Endothelial cell of umbilical vein (primary cell): ENCODE measurements around the gene SMOC1. TPM values are rescaled to one million over a fixed set of nuclear protein-coding genes. Genes with fewer than 3 reads are reported as not detected.

ENCODE experiments used
- BruUV-seq: library from RNA; stranded (reverse); fragments of 400-500 nt; replicated peaks from 2 replicates; lab custom pipeline; 2021; lab: Mats Ljungman, UMichigan
- CTCF ChIA-PET: fragments of 300-600, 350-600 bp; sonication (Branson Sonifier 250); formaldehyde crosslinking; loops from one replicate; lab custom pipeline; 2021; ENCODE audit warnings: antibody characterized with exemption, inconsistent platforms; lab: Charles Lee
- POLR2A ChIA-PET: fragments of 300-600, 350-600 bp; sonication (Branson Sonifier 250); formaldehyde crosslinking; loops from one replicate; lab custom pipeline; 2021; ENCODE audit warnings: antibody characterized with exemption, inconsistent platforms; lab: Charles Lee
- DNase-seq: peaks from one replicate; pipeline ENCODE4 v3.0.0-alpha.2; 2011; ENCODE audit warnings: low read depth, low spot score
- FAIRE-seq: peaks from 2 replicates; lab custom pipeline; 2011; peaks lifted over from hg19 to GRCh38; lab: Jason Lieb, UNC
- H2AFZ ChIP-seq: 2 replicates; pipeline ENCODE4 v1.6.0; 2012; ENCODE audit warnings: low read depth, low read length, control low read depth, inconsistent platforms
- H3K27ac ChIP-seq: 2 replicates; pipeline ENCODE4 v1.5.1; 2011; ENCODE audit warnings: low read depth, mild to moderate bottlenecking, control low read depth, low read length, moderate library complexity; ENCODE audit not compliant: insufficient read depth
- H3K27me3 ChIP-seq, 2 experiments: 2 replicates each; pipeline versions ENCODE4 v1.6.0 to v1.6.1; 2011; ENCODE audit warnings: low read length in 2 of 2, mixed read lengths in 1 of 2; ENCODE audit not compliant: control insufficient read depth in 2 of 2, insufficient read depth in 2 of 2
- H3K36me3 ChIP-seq, 2 experiments: 2 replicates in 1 of 2; 3 replicates in 1 of 2; pipeline ENCODE4 v1.5.1; 2011; ENCODE audit warnings: low read length in 2 of 2, mild to moderate bottlenecking in 1 of 2, moderate library complexity in 1 of 2; ENCODE audit not compliant: control insufficient read depth in 2 of 2, insufficient read depth in 2 of 2; ENCODE audit errors: extremely low read depth in 1 of 2
- H3K4me1 ChIP-seq: 3 replicates; pipeline ENCODE4 v1.5.1; 2011; ENCODE audit warnings: mild to moderate bottlenecking, low read length; ENCODE audit not compliant: control insufficient read depth, insufficient read depth; ENCODE audit errors: extremely low read depth
- H3K4me2 ChIP-seq: 2 replicates; pipeline ENCODE4 v1.6.1; 2011; ENCODE audit warnings: low read length, control low read depth, mixed read lengths; ENCODE audit not compliant: insufficient read depth
- H3K4me3 ChIP-seq, 3 experiments: fragments of 200-600 bp in 1 of 3; sonication (generic), shearing (Covaris generic) in 1 of 3; replicated peaks in 1 of 3; 2 replicates each; pipeline ENCODE4 v1.5.1; 2011 to 2016; ENCODE audit warnings: control low read depth in 3 of 3, low read length in 3 of 3, mild to moderate bottlenecking in 2 of 3, inconsistent platforms in 1 of 3, low read depth in 1 of 3, moderate library complexity in 1 of 3; ENCODE audit not compliant: insufficient read depth in 1 of 3
- H3K79me2 ChIP-seq: 2 replicates; pipeline ENCODE4 v1.6.0; 2012; ENCODE audit warnings: low read length, inconsistent platforms; ENCODE audit not compliant: control insufficient read depth, insufficient read depth
- H3K9ac ChIP-seq: replicated peaks from 2 replicates; pipeline ENCODE3; 2011; ENCODE audit warnings: low read length, control low read depth; ENCODE audit not compliant: insufficient read depth; ENCODE audit errors: extremely low read depth
- H3K9me1 ChIP-seq: replicated peaks from 3 replicates; pipeline ENCODE4 v1.6.0; 2011; ENCODE audit warnings: mild to moderate bottlenecking, low read length; ENCODE audit not compliant: control insufficient read depth, insufficient read depth; ENCODE audit errors: extremely low read depth
- H3K9me3 ChIP-seq: replicated peaks from 2 replicates; pipeline ENCODE4 v1.5.1; 2012; ENCODE audit warnings: low read length, inconsistent platforms; ENCODE audit not compliant: control insufficient read depth, insufficient read depth
- H4K20me1 ChIP-seq: replicated peaks from 2 replicates; pipeline ENCODE3; 2011; ENCODE audit warnings: mild to moderate bottlenecking, low read length; ENCODE audit not compliant: control insufficient read depth, insufficient read depth; ENCODE audit errors: extremely low read depth
- EZH2 ChIP-seq: IDR thresholded peaks from 2 replicates; pipeline ENCODE4 v1.6.1; 2012; ENCODE audit warnings: borderline replicate concordance, low read depth, mild to moderate bottlenecking, moderate library complexity, low read length, inconsistent platforms; ENCODE audit not compliant: severe bottlenecking
- FOS ChIP-seq: IDR thresholded peaks from 2 replicates; pipeline ENCODE4 v1.6.1; 2011; ENCODE audit warnings: mild to moderate bottlenecking, low read length, moderate library complexity, borderline replicate concordance; ENCODE audit not compliant: insufficient read depth
- GATA2 ChIP-seq: IDR thresholded peaks from 2 replicates; pipeline ENCODE4 v1.7.0; 2011; ENCODE audit warnings: low read depth, mild to moderate bottlenecking, moderate library complexity, mixed read lengths, low read length; ENCODE audit not compliant: insufficient read length, insufficient read depth
- JUN ChIP-seq: IDR thresholded peaks from 2 replicates; pipeline ENCODE4 v1.6.1; 2011; ENCODE audit warnings: borderline replicate concordance, low read depth; ENCODE audit not compliant: insufficient read length, insufficient read depth
- MYC ChIP-seq: IDR thresholded peaks from one replicate; pipeline ENCODE4 v1.6.1; 2011; ENCODE audit warnings: mild to moderate bottlenecking, low read depth, low read length
- POLR2A ChIP-seq: IDR thresholded peaks from 2 replicates; pipeline ENCODE4 v1.6.1; 2012; ENCODE audit warnings: low read depth, mild to moderate bottlenecking, control low read depth, low read length
- POLR2AphosphoS5 ChIP-seq: IDR thresholded peaks from 2 replicates; pipeline ENCODE4 v1.6.1; 2012; ENCODE audit warnings: low read depth, mild to moderate bottlenecking, control low read depth, low read length, moderate library complexity; ENCODE audit not compliant: insufficient read depth
- dilution Hi-C: fragments of 300-500 bp; cut with MboI; formaldehyde crosslinking; loops from one replicate; pipeline ENCODE4 v1.15.0; 2019; ENCODE audit warnings: low sequenced_read_pairs; ENCODE audit not compliant: extremely low pct_ligation_motif_present
- intact Hi-C: fragments of 100-400 bp; cut with micrococcal nuclease; formaldehyde crosslinking; loops from one replicate; pipeline ENCODE4 v1.10.0; 2022
- polyA plus RNA-seq, 4 experiments: library from polyadenylated mRNA; depleted of rRNA in 3 of 4; stranded (reverse) in 3 of 4; unstranded in 1 of 4; fragments of >200 nt; gene quantifications; 2 replicates each; pipeline versions ENCODE4 v1.2.1 to v1.2.3, GENCODE V29; 2011 to 2012; ENCODE audit warnings: missing spikeins in 1 of 4
- total RNA-seq: library from RNA; stranded (reverse); gene quantifications from 2 replicates; pipeline ENCODE4 v1.2.3, GENCODE V29; 2021
- TF ChIP-seq, protein P1 (sequence below): IDR thresholded peaks from 2 replicates; pipeline ENCODE4 v1.6.1; 2011; ENCODE audit not compliant: insufficient read depth, insufficient read length
- TF ChIP-seq, protein P2 (sequence below), 2 donors: IDR thresholded peaks; 1 replicate in 1 of 2; 2 replicates in 1 of 2; pipeline ENCODE4 v1.5.1; 2011; ENCODE audit warnings: low read length in 2 of 2, mild to moderate bottlenecking in 2 of 2, moderate library complexity in 2 of 2, control low read depth in 1 of 2, inconsistent platforms in 1 of 2, low read depth in 1 of 2; ENCODE audit not compliant: insufficient read depth in 1 of 2; ENCODE audit errors: extremely low read depth in 1 of 2

Gene SMOC1
- total and polyA plus RNA-seq, 2 donors (not counting 3 experiments of a cell fraction or from before 2014, with no cell fraction given), result 0.97 to 1.1 TPM

DNA sequence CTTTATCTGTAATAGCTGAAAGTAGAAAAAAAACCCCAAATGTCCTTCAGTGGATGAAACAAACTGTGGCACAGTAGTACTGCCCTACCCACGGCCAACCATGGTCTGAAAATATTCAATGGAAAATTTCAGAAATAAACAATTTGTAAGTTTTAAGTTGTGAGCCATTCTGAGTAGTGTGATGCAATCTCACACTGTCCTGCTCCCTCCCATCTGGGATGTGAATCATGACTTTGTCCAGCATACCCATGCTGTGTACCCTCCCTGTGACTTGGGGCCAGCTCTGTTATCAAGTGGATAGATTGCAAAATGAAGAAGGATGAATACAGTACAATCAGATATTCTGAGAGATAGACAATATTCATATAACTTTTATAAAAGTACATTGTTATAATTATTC is 106.2 kb downstream of the SMOC1 start:
- no TSS peak for BruUV-seq
- DNase-seq, result no peak
- FAIRE-seq, result no peak
- Histone ChIP-seq H3K9me3 (no peaks in the 10 kb centered on the region), H3K4me1 (no peaks in the 10 kb centered on the region), H3K4me2 (no peak overlapping the region), H3K36me3 (no peaks in the 10 kb centered on the region), H3K27me3 (peaks cover 0 to 1% of the 10 kb centered on the region in 2 experiments), H3K9ac (no peak overlapping the region), H4K20me1 (no peaks in the 10 kb centered on the region), H2AFZ (no peak overlapping the region), H3K4me3 (no peak overlapping the region), H3K79me2 (no peaks in the 10 kb centered on the region), H3K27ac (no peak overlapping the region), H3K9me1 (no peaks in the 10 kb centered on the region)
- dilution Hi-C loops, result no loop called here
- no peak for TF ChIP-seq EZH2
- TF ChIP-seq, protein P1, sequence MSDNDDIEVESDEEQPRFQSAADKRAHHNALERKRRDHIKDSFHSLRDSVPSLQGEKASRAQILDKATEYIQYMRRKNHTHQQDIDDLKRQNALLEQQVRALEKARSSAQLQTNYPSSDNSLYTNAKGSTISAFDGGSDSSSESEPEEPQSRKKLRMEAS, result no peak
- TF ChIP-seq, protein P2, sequence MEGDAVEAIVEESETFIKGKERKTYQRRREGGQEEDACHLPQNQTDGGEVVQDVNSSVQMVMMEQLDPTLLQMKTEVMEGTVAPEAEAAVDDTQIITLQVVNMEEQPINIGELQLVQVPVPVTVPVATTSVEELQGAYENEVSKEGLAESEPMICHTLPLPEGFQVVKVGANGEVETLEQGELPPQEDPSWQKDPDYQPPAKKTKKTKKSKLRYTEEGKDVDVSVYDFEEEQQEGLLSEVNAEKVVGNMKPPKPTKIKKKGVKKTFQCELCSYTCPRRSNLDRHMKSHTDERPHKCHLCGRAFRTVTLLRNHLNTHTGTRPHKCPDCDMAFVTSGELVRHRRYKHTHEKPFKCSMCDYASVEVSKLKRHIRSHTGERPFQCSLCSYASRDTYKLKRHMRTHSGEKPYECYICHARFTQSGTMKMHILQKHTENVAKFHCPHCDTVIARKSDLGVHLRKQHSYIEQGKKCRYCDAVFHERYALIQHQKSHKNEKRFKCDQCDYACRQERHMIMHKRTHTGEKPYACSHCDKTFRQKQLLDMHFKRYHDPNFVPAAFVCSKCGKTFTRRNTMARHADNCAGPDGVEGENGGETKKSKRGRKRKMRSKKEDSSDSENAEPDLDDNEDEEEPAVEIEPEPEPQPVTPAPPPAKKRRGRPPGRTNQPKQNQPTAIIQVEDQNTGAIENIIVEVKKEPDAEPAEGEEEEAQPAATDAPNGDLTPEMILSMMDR (IDR thresholded peaks at IDR 0.05; ENCODE audit: extremely low read depth in 1 of 2, insufficient read depth in 1 of 2, low read depth in 1 of 2, low read length in 2 of 2), result no peak
- TF ChIP-seq GATA2, result no peak
- TF ChIP-seq MYC, result no peak
- no peak for TF ChIP-seq POLR2A
- no peak for TF ChIP-seq FOS
- no peak for TF ChIP-seq POLR2AphosphoS5
- no peak for TF ChIP-seq JUN
- ChIA-PET POLR2A (no interaction called here), CTCF (no interaction called here)
- intact Hi-C loops, result no loop called here
